Renal pelvis (tissue), 12 donors: ENCODE results near the gene OGDHL. TPM values are rescaled to one million over a fixed set of nuclear protein-coding genes. Genes with fewer than 3 reads are reported as not detected.
"Not testable (repeated sequence)": the region's sequence is repeated elsewhere in the genome, so short reads cannot be mapped to it uniquely, and the experiment has no call there.

Experiments
- DNase-seq: peaks from one replicate; pipeline ENCODE4 v3.0.0-alpha.2; 2013
- long read RNA-seq, 16 experiments: transcript quantifications; one replicate each; lab custom pipeline, GENCODE V29; 2026
- polyA plus RNA-seq, 3 donors: library from polyadenylated mRNA; unstranded; fragments of 120-200 nt; gene quantifications; one replicate each; pipeline ENCODE4 v1.2.1, GENCODE V29; 2013; ENCODE audit not compliant: insufficient read length in 3 of 3

The OGDHL gene
- 10 to 100 TPM; 48.1 to 57.4 (median 54.4) TPM for polyA plus RNA-seq
- long read RNA-seq, donor 1, partial matches to known transcripts, result 0 of 4 reads
- long read RNA-seq, donor 1, other reads (novel, unspliced or antisense), result 0 of 4 reads
- long read RNA-seq, donor 2, transcript OGDHL-201 (23 exons, 3,704 nt), result major isoform, 6 of 9 reads
- long read RNA-seq, donor 2, partial matches to known transcripts, result 0 of 9 reads
- long read RNA-seq, donor 2, other reads (novel, unspliced or antisense), result 0 of 9 reads
- long read RNA-seq, donor 3, partial matches to known transcripts, result 0 of 4 reads
- long read RNA-seq, donor 3, other reads (novel, unspliced or antisense), result 0 of 4 reads
- long read RNA-seq, donor 4, partial matches to known transcripts, result 0 of 5 reads
- long read RNA-seq, donor 4, other reads (novel, unspliced or antisense), result 0 of 5 reads
- long read RNA-seq, donor 5, partial matches to known transcripts, result 0 of 1 reads
- long read RNA-seq, donor 5, other reads (novel, unspliced or antisense), result 0 of 1 reads
- long read RNA-seq, donor 6, transcript OGDHL-201 (23 exons, 3,704 nt), result major isoform, 7 of 69 reads
- long read RNA-seq, donor 6, partial matches to known transcripts, result 61 of 69 reads
- long read RNA-seq, donor 6, other reads (novel, unspliced or antisense), result 0 of 69 reads
- long read RNA-seq, donor 7, transcript OGDHL-201 (23 exons, 3,704 nt), result major isoform, 5 of 9 reads
- long read RNA-seq, donor 7, partial matches to known transcripts, result 0 of 9 reads
- long read RNA-seq, donor 7, other reads (novel, unspliced or antisense), result 0 of 9 reads
- long read RNA-seq, donor 8, result 0 reads
- long read RNA-seq, donor 9, transcript OGDHL-201 (23 exons, 3,704 nt), result major isoform, 5 of 77 reads
- long read RNA-seq, donor 9, partial matches to known transcripts, result 68 of 77 reads
- long read RNA-seq, donor 9, other reads (novel, unspliced or antisense), result 0 of 77 reads
- long read RNA-seq, donor 10, partial matches to known transcripts, result 48 of 50 reads
- long read RNA-seq, donor 10, other reads (novel, unspliced or antisense), result 0 of 50 reads
- long read RNA-seq, donor 11, partial matches to known transcripts, result 15 of 17 reads
- long read RNA-seq, donor 11, other reads (novel, unspliced or antisense), result 0 of 17 reads
- long read RNA-seq, donor 12, transcript OGDHL-201 (23 exons, 3,704 nt), result major isoform, 9 of 70 reads
- long read RNA-seq, donor 12, partial matches to known transcripts, result 59 of 70 reads
- long read RNA-seq, donor 12, other reads (novel, unspliced or antisense), result 0 of 70 reads
- long read RNA-seq, donor 13, partial matches to known transcripts, result 0 of 3 reads
- long read RNA-seq, donor 13, other reads (novel, unspliced or antisense), result 0 of 3 reads
- long read RNA-seq, donor 14, result 0 reads
- long read RNA-seq, donor 15, partial matches to known transcripts, result 50 of 54 reads
- long read RNA-seq, donor 15, other reads (novel, unspliced or antisense), result 0 of 54 reads
- long read RNA-seq, donor 16, transcript OGDHL-201 (23 exons, 3,704 nt), result major isoform, 7 of 8 reads
- long read RNA-seq, donor 16, partial matches to known transcripts, result 0 of 8 reads
- long read RNA-seq, donor 16, other reads (novel, unspliced or antisense), result 0 of 8 reads

DNA sequence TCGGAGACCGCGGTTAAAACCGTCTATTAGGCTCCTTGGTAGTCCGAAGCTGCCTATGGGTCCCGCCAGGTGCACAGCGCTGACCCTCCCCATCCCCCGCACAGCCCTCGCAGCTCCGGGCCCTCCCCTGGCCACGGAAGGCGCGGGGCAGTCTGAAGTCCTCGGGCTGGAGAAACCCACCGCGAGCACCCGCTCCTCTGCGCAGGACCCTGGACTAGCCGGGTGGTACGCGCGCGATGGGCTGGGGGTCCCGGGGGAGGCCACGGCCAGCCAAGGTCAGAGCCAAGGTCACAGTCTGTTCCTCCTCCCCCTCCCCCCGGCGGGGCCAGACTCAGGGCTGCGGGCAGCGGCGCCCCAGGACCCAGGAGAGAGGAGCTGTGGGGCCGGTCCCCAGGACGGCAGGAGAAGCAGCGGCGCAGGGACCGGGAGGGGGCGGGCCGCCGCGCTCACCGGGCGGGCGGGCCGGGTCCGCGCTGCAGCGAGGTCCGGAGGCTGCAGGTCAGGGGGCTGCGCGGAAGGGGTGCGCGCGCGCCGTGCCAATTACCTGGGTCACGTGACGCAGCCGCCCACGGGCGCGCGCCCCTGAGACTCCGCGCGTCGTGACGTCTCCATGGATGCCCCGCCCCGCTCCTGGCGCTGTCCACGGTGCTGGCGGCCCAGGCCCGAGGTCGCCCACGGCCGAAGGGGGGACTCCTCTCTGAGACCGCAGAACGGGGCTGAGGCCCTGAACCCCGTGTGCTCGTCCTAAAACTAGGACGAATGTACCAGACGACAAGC is at the start of gene OGDHL:
TSS of gene OGDHL (minus strand) at position 535 of the 777 bp plus-strand sequence. CDS start 3,731 bp downstream, outside the sequence.
- peak; percentile 73 for DNase-seq

DNA sequence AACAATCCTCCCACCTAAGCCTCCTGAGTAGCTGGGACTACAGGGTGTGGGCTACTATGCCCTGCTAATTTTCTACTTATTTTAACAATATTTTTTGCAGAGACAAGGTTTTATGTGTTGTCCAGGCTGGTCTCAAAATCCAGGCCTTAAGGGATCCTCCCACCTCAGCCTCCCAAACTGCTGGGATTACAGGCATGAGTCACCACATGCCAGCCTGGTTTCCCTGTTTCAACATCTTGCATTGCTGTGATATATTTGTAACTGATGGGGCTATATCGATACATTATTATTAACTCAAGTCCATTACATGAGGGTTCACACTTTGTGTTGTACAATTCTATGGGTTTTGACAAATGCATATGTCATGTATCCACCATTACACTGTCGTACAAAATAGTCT is 41.9 kb upstream of the OGDHL start:
- no peak for DNase-seq

DNA sequence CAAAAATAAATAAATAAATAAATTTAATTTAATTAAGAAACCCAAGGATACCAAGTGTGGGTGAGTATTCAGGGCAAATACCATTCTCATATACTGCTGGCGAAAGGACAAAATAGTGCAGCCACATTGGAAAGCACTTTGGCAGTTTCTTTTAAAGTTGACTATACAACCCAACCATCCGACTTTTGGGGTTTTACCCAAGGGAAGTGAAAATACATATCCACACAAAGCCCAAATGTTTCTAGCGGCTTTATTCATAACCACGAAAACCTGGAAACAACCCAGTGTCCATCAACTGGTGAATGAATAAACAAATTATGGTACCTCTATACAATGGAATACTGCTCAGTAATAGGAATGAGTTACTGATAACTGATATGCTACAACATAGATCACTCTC is 36.2 kb upstream of the OGDHL start:
- DNase-seq, result no peak

DNA sequence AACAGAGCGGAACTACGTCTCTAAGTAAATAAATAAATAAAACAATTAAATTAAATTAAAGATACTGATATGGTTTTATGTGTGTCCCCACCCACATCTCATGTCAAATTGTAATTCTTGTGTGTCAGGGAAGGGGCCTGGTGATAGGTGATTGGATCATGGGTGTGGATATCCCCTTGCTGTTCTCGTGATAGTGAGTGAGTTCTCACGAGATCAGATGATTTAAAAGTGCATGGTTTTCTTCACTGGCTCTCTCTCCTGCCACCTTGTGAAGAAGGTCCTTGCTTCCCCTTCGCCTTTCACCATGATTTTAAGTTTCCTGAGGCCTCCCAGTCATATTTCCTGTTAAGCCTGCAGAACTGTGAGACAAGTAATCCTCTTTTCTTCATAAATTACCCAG is 29.0 kb upstream of the OGDHL start:
- DNase-seq, result no peak

DNA sequence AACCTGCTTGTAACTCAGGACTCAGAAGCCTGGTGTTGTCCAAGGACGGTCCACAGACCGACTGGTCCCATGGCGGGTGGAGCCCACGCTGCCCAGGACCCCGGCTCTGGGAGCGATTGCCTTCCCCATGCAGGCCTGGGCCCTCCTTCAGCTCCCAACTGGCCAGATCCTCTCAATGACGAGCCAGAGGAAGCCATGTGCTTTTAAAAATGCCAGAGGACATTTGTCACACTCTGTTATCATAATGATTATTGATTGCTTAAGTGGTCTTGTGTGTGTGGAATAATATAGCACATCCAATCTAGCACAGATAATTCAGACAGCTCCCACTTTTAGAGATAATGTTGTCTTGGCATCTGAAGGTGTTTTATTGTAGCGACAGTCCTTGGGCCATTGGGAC is 22.6 kb upstream of the OGDHL start:
- no peak for DNase-seq

DNA sequence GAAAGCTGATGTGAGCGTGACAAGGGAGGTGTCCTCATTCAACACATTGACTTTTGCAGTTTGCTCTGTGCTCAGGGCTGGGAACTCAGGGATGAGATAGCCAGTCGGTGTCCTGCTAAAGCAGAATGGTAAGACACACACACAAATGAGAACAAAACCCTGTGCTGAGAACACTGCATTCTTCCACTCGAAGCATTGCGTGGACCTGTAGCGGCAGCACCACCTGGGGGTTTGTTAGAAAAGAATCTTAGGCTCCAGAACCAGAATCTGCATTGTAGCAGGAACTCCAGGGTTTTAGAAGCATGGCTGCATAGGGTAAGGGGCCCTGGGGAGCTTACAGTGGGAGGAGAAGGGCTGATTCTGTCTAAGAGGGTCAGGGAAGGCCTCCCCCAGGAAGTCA is 21.5 kb upstream of the OGDHL start:
- DNase-seq, result no peak

DNA sequence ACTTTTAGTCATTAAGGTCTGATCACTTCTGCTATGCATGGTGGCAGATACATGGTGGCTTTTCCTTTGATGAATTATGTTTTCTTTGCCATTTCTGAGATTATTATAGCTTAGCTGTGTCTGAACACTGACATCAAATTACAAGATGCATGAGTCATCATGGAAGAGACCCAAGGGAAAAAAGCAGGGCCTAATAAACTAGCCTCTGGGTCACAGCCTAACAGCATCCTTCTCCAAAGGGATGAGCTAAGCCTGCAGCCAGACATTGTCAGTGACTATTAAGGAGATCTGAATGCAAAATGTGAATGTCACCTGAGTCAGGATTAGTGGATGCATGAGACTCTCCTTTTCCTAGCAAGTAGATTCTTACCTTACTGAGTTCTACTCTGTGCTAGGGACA is 19.1 kb upstream of the OGDHL start:
- no peak for DNase-seq

DNA sequence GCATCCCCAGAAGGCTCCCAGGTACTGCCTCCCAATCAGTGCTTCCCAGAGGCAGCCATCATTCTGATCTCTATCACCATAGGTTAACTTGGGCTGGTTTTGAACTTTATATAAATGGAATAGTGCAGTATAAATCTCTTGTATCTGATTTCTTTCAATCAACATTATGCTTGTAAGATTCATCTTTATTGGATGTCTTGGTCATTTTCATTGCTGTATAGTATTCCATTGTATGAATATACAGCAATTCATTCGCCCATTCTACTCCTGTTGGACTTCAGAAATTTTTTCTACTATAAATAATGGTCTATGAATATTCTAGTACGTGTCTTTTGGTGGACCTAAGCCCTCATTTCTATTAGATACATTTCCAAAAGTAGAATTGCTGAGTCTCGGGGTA is 16.1 kb upstream of the OGDHL start:
- DNase-seq, result no peak

DNA sequence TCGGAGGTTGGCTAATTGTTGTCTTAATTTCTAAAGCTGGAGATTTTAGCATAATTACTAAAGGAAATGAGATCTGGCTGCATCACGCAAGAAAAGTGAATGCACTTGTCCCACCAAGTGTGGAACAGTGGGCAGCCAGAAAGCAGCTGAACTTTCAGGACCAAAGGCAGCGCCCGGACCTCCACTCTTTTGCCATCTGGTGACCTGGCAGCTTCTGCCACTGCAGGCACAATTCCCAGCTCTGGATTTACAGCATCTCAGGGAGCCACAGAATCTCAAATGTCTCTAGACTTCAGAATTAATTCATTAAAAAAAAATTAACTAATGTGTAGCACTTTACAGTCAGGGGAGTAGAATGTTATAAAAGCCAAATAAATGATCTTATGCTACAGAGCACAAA is 14.7 kb upstream of the OGDHL start:
- DNase-seq, result no peak

DNA sequence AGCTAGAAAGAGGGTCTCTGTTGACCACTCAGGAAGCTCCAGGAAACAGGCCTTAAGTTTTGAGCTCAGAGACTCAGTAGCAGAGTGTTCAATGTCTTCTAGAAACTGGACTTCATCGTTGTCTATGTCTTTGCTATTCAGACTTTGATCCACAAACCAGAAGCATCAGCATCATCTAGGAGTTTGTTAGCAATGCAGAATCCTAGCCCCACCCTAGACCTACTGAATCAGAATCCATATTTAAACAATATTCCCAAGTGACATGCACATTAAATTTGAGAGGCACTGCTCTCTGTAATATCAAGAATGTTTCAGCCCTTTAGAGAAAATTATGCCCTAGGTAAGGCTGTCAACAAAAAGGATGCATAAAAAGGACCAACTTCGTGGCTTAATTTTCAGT is 12.9 kb upstream of the OGDHL start:
- DNase-seq, result no peak

DNA sequence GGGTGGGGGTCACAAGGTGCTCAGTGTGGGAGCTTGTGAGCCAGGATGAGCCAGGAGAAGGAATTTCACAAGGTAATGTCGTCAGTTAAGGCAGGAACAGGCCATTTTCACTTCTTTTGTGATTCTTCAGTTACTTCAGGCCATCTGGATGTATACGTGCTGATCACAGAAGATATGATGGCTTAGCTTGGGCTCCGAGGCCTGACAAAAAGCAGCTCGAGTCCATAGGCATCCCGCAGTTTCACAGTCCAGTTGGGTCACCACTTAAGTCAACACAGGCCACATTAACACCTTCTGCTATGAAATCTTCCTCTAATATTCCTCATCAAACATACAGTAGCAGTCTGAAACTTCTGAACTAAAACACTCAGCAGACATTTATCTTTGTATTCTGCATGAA is 10.8 kb upstream of the OGDHL start:
- DNase-seq, result not testable (repeated sequence)

DNA sequence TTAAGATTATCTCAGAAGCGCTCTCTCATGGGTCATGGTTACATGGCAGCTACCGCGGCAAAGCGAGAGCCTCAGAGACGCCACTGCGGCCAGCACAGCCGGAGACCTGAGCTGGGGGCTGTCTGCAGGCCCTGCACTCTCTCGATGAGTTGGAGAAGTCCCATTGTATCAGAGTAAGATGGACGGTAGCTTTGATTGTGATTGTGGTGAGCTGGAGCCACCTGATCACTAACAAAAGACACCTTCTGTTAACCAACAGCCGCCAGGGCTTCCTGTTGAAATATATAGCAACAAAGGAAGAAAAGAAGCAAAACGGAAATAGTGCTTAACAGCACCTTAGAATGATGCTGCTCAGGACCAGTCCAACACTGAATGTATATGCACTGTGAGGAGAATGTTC is 8.9 kb upstream of the OGDHL start:
- DNase-seq, result not testable (repeated sequence)

DNA sequence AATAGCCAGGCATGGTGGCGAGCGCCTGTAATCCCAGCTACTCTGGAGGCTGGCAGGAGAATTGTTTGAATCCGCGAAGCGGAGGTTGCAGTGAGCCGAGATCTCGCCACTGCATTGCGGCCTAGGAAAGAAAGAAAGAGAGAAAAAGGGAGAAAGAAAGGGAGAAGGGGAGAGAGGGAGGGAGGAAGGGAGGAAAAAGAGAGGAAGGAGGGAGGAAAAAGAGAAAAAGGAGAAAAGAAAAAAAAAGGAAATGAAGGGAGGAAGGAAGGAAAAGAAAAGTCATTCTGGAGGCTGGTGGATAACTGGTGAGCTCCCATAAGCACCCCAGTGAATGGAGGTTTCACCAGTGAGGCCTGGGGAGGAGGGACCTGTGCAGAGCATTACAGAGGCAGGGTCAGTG is 7.6 kb upstream of the OGDHL start:
- no peak for DNase-seq

DNA sequence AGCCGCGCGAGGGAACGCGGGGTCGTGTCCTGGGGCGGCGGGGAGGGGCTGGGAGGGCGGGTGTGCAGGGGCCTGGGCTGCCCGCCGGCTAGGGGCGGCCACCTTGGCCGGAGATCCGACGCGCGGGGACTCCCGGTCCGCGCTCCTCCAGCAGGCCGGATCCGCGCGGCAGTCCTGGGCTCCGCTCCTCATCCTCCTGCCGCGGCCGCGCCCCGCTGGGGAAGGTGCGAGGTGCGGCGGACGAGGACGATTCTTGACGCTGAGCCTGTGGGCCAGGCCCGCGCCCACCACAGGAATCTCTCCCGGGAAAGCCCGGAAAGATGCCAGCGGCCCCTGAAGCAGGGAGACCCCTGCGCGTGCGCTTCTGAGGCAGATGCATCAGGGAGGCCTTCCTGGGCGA is 6.6 kb upstream of the OGDHL start:
- DNase-seq, result no peak

DNA sequence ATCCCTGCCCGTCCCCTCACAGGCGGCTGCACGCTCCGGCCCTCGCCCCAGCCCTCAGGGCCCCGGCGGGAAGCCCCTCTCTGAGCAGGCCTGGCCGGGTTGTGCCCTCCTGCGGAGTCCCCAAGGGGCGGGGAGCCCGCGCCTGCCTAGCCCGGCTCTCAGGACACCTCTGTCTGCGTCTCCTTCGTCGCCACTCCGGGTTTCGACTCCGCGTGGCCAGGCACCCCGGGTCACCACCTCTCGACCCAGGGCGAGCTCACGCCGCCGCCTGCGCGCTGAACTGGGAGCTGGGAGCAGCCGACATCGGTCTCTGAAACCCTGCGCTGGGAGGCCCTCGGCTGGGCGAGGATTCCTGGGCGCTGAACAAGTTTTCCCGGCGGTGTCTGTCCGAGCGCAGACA is 6.2 kb upstream of the OGDHL start:
- no peak for DNase-seq

DNA sequence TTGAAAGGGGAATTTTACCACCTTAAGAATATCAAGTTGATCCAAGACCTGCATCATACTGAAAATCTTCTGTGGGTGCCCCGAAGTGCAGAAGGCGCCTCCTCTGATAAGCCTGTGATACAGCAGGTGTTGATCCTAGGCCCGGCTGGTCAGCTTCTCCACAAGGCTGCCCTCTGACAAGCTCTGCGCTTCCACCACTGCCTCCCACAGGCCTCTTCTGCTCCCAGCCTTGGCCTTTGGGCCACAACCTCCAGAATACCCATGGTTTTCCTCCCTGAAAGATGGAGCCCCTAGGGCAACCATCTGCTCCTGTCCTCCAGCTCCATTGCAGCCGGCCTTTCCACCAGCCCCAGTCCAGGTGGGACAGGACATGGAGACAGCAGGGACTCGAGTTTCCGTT is 5.6 kb upstream of the OGDHL start:
- no peak for DNase-seq

DNA sequence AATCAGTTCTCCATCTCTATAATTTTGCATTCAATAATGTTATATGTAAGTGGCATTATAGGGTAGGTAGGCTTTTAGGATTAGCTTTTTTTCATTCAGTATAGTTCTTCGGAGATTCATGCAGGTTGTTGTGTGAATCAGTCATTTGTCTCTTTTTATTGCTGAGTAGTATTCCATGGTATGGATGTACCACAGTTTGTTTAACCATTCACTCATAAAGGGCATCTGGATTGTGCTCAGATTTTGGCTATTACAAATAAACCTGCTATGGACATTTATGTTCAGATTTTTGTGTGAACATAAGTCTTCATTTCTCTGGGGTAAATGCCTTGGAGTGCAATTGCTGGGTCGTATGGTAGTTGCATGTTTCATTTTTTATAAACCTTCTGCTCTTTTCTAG is 4.4 kb upstream of the OGDHL start:
- DNase-seq, result no peak

DNA sequence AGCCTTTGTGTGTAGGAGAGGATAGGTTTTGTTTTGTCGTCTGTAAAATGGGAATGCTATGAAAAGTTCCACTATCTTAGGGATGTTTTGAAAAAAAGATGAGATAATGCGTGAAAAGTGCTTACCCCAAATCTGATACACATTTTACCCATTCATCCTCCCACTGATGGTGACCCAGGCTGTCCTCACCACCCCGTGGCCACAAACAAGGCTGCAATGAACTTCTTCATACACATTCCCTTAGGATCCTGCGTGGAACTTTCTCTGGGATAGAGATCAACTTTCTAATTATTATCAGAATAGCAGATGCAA is 399 bp upstream of the OGDHL start:
- no peak for DNase-seq

DNA sequence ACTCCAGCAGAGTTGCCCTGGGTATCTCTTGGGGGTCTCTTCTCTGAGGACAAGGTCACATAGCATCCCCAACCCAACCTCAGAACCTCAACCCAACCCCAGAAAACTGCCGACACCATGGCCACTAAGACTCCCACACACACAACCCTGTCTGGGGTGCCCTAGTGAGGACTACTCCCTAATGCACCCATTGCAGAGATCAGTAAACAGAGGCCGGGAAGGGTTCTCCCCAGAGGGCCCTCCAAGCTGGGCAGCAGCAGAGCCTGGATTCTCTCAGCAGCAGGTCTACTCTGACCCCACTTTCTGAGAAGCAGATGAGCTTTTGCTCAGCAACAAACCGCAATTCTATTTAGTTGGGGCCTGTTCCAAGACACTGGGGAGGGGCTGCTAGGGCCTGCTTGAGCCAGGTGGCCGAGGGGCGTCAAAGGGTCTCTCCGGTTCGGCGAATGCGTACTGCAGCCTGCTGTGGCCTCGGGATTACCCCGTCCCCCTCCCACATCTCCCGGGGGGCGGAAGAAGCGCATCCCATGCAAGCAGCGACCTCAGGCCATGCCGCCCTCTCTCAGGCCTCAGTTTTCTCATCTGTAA is 828 bp downstream of the OGDHL start:
- no peak for DNase-seq

DNA sequence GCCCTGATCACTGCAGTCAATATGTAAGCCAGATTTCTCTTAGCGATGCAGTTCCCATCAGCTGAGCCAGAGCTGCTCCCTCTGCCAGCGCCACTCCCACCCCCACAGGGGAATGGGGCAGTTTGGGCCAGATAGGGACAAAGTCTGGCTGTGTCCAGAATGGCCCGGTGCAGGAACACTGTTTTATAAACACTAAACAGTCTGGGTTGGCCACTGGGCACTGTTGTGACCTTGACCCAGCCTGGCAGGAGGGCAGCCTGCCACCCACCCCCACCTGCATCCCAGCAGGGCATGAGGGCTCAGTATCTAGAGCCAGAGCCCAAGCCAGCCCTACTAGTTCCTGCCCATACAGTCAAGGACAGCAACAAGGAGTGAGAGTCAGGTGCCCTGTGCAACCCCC is 1.3 kb downstream of the OGDHL start:
- DNase-seq, result no peak
